HG02571 (cell line): ENCODE data around the gene PSTPIP1.

ENCODE experiments used
- ATAC-seq: cut with Tn5 transposase; IDR thresholded peaks from one replicate; pipeline ENCODE4 v1.9.1; 2021; ENCODE audit warnings: mild to moderate bottlenecking, moderate library complexity; ENCODE audit not compliant: unreplicated experiment

The PSTPIP1 gene

GRCh38 chr15:76978522-76979330 lies 16.2 kb upstream of the PSTPIP1 start:
- no peak for ATAC-seq

GRCh38 chr15:76979331-76979925 lies 15.5 kb upstream of the PSTPIP1 start:
- ATAC-seq, result no peak

DNA sequence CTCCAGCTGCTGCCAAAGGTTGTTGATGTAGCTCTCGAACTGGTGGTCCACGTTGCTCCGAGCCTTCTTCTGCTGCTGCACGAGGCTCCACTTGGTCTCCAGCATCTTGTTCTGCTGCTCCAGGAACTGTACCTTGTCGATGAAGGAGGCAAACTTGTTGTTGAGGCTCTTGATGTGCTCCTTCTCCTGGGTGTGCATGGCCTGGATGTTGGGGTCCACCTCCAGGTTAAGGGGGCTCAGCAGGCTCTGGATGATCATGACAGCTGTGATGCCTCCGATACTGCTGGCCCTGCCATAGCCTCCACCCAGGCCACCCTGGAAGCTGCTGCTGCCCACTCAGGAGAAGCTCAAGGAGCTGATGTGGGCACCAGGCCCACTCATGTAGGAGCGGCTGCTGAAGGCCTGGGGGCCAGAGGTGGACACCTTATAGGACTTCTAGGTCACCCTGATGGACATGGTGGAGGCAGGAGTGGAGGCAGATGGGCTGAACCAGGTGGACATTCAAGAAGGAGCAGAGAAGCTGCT lies 14.9 kb upstream of the PSTPIP1 start:
- ATAC-seq, result no peak

DNA sequence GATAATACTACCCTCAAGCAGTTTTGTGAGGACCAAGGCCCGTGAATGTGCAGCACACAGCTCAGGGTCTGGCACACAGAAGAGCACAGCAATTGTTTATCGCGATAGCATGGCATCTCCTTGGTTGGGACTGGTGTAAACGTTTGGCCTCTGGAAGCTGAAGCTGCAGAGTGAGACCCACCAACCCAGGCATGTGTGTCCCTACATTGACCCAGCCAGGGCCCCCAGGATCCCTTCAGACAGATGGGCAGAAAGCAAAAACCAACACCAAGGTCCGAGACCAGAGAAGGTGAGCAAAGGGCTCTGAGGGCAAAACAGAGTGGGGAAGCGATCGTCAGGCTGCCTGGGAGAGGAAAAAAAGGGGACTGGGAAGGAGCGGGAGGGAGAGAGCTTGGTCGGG lies 12.6 kb upstream of the PSTPIP1 start:
- ATAC-seq, result no peak

- ATAC-seq, result no peak
Observed at GRCh38 chr15:76982756-76983155, 12.2 kb upstream of the PSTPIP1 start.

DNA sequence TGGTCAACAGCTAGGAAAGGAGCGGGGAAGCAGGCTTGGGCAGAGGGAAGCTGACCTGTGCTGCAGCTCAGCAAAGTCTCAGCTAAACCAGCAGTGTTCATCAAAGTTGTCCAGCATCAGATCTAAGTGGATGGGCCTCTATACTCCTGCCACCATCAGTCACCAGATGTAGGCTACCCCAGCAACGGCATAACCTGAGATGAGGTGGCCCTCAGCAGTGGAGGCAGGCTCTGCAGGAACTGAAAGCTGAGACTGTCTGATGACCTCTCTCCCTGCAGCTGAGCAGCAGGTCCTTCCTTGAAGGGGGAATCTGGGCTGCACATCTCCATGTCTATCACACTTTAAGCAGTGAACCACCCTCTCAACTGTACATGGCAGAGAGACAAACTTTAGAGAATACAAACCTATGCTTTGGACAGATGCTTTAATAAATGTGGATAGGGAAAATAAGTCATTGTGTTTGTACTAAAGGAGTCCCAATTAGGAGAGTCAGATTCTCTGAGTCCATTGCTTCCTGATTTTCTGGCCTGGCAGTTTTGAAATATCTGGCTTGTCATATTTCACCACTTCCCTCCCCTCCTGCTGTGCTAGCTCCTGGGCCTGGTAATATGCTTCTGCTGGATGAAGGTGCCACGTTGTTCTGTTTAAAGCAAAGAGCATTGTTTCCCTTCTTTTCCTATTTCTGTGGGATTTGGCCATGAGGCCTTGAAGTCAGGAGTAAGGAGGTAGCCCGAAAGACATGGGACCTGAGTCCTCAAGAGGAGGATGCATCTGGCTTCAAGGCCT lies 11.1 kb upstream of the PSTPIP1 start:
- ATAC-seq, result no peak

DNA sequence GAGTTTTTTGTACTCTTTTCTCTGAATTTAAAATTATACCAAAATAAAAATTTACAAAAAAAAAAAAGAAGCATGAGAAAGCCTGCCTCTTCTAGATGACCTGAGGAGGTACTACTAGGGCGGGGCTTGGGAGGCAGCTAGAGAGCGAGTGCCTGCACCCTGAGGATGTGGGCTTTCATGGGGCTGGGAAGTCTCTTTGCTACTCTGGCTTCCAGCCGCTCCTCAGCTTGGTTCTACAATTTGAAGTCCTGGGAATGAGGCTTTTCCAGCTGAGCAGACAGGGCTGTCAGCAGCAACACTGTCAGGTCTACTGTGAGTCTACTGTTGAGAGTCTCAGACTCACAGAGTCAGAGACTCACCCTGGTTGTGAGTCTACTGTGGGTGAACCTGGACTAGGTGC lies 8.2 kb upstream of the PSTPIP1 start:
- no peak for ATAC-seq

DNA sequence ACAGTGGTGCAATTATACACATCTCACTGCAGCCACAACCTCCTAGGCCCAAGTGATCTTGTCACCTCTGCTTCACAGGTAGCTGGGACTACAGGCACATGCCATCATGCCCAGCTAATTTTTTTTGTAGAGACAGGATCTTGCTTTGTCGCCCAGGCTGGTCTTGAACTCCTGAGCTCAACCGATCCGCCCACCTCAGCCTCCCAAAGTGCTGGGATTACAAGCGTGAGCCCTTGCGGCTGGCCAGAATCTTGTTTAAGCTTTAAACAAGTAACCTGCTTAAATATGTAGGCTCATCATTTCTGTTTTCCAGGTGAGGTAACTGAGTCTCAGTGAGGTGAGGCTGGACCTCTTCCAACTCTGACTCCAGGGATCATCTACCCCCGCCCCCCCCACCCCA lies 7.7 kb upstream of the PSTPIP1 start:
- no peak for ATAC-seq

- peak; percentile 67 for ATAC-seq
Observed at GRCh38 chr15:76987896-76988860, 6.7 kb upstream of the PSTPIP1 start.

DNA sequence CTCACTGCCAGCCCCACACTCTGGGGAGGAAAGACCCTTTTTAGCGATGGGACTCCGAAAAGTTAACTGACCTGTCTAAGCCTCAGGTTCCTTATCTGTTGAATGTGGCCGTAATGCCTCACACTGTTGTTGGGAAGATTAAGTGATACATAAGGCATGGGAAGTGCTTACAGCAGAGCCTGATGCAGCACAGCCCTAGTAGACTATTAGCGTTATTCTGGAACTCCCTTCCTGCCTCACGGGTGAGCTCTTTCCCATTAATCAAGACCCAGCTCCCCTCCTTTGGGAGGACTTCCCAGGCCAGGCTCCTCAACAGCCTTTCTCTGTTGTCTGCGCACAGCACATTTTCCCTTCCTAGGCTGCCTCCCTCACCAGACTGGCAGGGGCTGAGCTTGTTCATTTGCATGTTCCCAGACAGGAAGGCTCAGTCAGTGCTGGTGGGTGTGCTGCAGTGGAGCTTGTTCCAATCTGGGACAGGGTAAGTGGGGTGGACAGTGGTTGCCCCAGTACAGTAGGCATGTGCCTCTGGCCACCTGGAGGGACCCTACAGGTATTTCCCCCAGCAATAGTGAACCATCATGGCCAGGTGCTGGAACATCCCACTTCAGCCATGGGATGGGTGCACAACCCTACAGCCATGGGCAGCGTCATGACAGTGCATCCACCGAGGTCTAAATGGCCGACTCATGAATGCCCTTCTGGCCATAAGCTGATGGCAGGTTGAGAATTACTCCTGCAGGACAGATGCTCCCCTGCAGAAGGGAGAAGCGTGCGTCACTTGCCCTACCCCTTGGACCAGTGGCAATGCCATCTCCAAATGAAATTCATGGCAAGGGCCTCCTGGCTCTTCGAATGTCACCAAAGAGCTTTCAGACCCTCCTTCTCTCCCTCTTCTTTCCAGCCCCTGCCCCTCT lies 5.8 kb upstream of the PSTPIP1 start:
- peak; percentile 13 for ATAC-seq

DNA sequence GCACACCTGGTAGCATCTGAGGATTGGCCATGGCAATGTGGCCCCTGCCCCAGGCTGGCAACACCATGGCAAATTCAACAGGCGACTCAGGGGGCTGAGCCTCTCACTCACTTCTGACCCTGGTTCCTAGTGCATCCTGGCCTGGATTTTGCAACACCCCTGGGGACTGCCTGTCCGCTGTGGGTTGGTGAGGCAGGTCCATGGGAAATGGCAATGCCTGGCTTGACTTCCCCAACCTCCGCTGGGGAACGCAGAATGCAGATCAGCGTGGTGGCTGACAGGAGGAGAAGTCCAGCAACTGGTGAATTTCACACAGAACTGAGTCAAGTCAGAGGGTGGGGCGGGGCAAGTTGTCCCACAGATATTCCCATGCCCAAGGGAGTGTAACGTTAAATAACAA lies 3.9 kb upstream of the PSTPIP1 start:
- ATAC-seq, result no peak

GRCh38 chr15:76991741-76992645 lies 2.9 kb upstream of the PSTPIP1 start:
- ATAC-seq, result no peak

GRCh38 chr15:76993114-76993725 lies 1.7 kb upstream of the PSTPIP1 start:
- ATAC-seq, result no peak

DNA sequence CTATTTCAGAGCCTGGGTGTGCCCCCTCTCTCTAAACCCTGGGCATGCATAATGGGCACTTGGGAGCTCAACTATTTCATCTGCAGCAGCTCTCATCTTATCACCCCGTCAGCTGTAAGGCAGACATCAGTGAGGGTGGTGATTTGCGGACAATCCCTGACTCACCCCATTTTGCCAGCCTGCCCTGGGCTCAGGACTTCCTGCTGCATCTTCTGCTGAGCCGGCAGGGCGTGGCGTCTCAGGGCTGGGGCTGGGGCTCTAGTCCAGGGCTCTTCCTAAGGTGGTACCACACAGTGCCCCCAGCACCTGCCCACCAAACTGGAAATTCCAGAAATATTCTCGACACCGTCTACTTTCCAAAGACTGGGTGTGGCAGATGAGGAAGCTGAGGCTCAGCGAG lies 925 bp upstream of the PSTPIP1 start:
- ATAC-seq, result no peak

GRCh38 chr15:76994496-76994895 lies 430 bp upstream of the PSTPIP1 start:
- ATAC-seq, result no peak

DNA sequence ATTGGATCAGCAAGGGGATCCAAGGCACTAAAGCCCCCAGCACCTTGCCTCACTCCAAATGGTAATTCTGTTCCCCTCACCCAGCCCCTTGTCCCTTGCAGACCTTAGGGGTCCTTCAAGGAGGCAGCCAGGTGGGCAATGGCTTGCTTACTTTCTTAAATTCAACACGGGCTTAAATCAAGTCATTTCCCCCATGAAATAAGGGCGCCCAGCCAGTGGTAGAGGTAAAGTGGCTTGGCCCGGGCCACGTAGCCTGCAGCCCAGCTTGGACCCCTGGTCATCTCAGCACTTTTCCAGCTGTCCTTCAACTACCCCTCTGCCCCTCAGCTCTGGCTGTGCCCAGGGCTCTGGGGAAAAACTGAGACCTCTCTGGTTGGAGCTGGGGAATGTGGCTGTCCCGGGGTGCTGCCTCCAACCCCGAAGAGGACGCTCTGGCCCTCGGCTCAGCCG lies 1.2 kb downstream of the PSTPIP1 start:
- no peak for ATAC-seq

GRCh38 chr15:76996526-76997401 lies 1.8 kb downstream of the PSTPIP1 start:
- no peak for ATAC-seq
